IPS-NIHi7 (cell line): ENCODE measurements around the gene BARX1.
A peak's percentile ranks its signal among the peaks of the same experiment; 100 is the strongest.
"Not testable (repeated sequence)": the region's sequence is repeated elsewhere in the genome, so short reads cannot be mapped to it uniquely, and the experiment has no call there.

ENCODE experiments used
- DNase-seq: peaks from one replicate; pipeline ENCODE4 v3.0.0; 2012; ENCODE audit warnings: mixed read lengths; ENCODE audit errors: extremely low spot score

BARX1 gene

DNA sequence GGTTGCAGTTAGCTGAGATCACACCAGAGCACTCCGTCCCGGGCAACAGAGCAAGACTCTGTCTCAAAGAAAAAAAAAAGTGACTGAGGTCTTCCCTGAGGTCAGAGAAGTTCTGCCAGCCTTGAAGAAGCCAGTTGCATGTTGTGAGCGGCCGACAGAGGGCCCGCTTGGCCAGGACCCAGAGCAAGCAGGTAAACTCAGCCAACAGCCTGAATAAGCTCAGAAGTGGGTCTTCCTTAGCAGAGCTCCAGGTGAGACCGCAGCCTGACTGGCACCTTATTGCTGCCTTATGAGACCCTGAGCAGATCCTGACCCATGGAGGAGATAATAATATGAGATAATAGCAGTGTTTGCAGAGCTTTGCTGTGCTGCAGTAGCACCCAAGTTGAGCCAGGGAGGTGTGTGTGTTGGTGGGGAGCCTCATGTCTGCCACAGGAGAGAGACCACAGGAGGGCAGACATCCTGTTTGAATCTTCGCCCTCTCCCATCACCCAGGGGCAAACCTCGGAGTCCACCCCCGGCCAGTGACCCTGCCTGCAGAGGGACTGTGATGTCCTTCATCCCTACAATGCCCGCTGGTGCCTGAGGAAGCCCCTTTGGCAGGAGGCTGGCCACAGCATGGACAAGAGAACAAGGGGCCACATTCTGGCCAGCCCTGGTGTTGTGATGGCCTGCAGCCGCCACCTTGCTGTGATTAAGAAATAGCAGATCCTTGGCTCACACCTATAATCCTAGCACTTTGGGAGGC is 10.8 kb upstream of the BARX1 start:
- peak; percentile 53 for DNase-seq

DNA sequence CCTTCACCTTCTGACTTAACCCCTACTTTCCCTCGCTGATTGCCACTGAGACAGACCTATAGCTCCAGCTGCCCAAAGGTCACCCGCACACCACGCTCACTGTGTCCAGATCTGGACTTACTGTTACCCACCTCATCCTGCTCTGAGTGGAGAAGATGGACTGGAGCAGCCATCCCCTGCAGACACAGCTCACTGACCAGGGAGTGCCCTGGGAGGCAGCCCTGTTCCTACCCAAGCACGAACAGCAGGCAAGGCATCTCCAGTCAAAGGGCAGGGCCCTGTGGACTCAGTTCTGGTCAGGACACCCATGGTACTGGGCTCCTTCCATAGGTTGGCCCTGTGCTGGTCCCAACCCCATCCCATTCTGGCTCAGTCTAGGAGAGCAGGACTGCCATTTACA is 9.5 kb upstream of the BARX1 start:
- DNase-seq: no peak

DNA sequence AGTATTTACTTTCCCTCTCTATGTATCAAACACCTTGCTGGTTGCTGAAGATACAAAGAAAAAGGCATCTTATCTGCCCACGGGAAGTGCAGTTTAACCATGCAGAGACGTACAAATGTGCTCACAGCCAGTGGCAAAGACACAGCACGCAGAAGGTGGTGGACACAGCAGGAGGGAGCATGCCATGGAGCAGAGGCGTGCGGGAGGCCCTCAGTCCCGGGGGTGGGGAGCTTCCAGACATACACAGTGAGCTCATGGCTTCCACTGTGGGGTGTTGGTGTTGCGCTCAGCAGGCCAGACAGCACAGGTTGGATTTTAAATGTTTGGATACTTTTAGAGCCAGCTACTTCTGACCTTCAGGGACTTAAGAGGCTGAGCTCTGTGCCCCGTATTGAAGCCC is 8.8 kb upstream of the BARX1 start:
- no peak for DNase-seq

DNA sequence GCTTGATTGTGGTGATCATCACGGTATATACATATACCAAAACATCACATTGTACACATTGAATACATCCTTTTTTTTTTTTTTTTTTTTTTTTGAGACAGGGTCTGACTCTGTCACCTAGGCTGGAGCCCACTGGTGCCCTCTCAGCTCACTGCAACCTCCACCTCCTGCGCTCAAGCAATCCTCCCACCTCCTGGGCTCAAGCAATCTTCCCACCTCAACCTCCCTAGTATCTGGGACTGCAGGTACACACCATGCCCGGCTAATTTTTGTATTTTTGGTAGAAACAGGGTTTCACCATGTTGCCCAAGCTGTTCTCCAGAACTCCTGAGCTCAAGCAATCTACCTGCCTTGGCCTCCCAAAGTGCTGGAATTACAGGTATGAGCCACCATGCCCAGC is 8.3 kb upstream of the BARX1 start:
- not testable (repeated sequence) for DNase-seq

DNA sequence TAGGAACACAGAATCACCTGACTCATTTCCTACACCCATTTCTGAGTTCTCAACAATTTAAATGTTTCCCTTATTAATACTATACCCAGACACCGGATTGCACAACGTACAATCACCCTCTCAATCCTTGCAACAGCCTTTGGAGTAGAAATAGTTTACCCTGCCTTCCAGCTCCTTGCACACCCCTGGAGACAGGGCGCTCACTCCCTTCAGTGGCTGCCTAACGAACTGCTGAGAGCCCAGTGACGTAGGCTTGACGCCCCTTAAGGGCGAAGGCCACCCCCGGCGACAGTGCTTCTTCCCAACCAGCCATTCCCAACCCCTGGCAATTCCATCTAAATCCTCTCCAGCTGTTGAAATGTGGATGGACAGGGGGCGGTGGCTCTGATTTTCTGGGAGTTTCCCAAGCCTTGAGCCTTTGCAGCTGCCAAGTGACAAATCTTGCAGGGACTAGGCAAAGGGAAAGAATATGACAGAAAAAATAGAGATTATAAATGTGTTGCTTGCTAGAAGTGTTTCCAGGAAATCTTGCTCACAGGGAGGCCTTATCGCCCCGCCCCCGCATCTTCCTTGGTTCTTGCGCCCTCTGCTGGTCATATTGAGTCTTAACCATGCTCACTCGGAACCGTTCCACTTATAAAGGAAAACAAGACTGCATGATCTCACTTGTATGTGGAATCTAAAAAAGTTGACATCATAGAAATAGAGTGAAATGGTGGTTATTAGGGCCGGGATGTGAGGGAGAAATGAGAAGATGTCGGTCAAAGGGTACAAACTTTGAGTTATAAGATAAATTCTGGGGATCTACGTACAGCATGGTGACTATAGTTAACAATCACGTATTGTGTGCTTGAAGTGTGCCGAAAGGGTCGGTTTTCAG is 7.6 kb upstream of the BARX1 start:
- peak; percentile 73 for DNase-seq

DNA sequence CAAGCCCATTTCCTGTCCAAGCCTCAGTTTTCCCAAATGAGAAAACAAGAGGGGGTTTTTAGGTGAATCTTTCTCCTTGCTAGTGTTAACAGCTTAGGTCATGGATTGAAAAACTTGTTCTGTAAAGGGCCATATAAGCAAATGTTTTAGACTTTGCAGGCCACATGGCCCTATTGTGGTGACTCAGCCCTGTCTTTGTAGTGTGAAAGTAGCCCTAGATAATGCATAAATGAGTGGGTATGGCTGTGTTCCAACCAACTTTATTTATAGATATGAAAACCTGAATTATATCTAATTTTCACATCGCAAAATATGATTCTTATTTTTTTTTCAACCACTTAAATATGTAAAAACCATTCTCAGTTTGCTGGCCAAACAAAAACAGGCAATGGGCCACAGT is 6.9 kb upstream of the BARX1 start:
- no peak for DNase-seq

DNA sequence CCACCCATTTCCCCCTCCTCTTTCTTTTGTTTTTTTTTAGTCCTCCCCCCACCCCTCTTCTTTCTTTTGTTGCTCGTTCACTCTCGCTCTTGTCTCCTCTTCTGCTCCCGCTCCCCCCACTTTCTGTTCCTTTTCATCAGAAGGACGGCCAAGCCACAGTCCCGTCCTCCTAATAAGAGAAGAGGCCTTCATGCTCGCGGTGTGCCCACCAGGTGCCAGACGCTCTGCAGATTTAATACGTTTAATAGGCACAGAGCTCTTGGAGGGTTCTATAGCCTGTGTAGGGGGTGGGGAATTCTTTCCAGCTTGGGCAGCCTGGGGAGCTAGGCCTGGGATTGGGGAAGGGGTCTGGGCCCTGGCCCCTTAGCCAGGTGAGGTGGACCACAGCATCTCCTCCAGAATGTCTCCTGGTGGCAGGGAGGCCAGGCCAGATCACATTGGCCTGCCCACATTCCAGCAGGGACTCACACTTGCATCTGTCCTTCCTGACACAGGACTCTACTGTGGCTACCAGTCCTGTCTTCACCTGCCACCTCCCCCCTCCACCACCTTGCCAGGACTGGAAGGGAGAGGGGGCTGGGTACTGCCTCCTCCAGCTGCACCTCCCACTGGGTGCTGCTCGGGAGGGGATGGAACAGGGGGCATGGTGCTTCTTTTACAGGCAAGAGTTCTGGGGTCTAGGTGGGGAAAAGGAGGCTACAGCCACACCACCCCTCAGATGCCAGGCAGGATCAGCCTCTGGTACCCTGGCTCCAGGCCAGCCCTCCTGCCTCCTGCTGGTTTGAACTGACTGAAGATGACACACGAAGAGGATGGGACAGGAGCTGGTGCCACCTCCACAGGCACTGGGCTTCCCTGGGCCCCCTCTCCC is 6.1 kb upstream of the BARX1 start:
- DNase-seq: no peak

DNA sequence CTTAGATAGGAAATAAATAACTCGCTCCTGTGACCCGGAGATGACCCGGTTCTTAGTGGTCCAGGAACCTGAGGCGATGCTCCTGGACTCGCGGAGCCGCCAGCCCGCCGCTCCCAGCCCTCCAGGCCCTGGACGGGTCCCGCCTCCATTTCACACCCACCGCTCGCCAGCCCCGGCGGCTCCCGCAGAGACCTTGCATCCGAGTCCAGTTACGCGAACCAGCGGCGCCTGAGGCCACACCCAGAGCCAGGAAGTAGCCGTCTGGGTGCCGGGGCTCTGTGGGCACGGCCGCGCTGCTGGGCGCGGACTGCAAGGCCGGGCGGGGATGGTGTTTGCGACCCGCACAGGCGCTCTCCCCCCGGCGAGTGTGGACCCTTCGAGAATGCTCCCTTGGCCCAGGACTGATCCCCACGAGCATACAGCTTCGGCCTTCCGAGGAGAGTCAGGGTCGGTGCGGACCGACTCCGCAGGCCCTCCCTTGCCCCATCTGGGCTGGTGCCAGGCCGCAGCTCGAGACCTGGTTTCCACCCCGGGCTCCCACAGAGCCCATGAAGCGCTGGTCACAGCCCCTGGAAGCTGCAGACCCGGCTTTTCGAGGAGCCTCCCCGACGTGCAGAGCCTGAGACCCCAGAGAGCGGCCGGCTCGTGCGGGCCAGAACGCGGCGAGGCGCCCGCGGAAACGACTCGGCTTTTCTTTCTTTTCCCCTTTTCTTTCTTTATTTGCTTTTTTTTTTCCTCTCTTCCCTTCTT is 5.2 kb upstream of the BARX1 start:
- DNase-seq: no peak

DNA sequence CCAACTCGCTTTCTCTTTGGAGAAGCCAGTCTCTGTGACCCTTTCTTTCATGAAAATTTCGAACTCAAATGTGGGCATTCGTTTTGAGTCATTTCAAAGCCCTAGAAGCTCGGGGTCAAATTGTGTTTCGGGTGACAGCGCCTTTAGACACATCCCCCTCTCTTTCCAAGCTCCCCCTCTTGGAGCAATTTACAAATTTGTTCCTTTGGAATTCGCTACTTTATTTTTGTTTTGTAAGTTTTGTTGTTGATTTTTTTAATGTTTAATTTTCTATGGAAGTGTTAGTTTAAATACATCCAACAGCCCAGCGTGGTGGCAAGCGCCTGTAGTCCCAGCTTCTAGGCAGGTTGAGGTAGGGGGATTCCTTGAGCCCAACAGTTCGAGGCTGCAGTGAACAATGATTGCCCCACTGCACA is 4.6 kb upstream of the BARX1 start:
- DNase-seq: no peak

DNA sequence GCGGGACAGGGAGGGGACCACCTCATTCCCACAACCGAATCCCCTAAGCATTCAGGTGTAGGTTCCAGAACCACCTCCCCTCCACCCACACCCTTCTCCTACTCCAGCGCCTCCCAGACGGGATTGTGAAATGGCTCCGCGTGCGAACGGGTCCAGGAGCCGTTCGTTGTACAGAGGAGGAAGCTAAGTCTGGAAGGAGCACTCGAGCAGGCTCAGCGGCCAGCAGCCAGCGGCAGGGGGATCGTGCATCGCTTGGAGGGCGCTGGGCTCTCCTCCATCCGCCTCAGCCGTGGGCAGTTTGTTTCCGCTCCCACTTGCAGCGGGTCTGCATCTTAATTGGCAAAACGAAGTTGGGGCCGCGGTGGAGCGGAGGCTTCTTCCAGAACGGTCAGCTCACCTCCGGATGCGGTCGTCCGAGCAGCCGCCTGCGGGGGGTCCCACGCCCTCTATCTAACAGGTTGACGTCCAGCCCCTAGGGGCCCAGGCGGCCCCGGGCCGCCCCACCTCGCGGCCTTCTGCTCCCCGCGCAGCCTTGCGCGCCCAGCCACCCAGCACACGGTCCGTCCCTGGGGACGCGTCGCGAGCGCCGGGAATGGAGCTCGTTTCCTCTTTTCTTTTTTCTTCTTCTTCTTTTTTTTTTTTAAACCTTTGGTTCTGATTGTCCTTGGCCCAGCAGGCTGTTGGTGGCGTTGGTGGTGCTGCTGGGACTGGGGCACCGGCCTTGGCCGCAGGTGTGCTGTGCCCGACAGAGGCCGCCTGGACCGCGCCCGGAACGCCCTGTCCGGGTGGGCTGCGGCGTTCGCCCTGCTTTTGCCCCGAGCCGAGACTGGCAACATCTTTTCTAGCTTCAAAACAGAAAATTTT is 3.9 kb upstream of the BARX1 start:
- DNase-seq: no peak

DNA sequence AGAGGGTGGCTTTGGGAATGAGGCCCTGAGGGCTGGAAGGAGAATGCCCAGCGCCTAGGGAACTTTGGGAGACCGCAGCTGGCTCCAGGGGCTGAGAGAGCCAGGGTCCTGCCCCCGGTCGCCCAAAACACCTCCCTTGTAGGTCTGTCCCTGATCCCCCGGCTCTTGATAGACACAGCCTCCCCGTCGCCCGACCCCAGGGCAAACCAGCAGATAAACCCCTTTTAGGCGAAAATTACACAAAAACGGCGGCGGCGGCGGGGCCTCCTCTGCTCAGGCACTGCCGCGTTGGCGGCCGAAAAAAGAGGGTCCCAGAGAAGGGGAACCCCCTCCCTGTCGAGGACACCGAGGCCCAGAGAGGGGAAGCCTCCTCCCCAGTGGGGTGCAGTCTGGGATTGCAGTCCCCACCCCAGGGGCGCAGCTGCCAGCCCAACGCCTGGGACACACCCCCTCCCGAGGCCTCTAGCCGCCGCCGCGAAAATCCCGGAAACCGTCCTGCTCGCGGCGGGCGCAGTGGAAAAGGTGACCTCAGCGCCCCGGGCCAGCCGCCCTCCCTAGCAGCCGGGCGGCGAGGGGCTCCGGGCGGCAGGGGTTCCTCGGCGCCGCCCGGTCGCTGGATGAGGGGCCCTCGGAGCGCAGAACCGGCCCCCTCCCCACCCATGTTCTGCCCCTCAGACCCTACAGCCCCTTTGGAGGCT is 3.1 kb upstream of the BARX1 start:
- DNase-seq: no peak

DNA sequence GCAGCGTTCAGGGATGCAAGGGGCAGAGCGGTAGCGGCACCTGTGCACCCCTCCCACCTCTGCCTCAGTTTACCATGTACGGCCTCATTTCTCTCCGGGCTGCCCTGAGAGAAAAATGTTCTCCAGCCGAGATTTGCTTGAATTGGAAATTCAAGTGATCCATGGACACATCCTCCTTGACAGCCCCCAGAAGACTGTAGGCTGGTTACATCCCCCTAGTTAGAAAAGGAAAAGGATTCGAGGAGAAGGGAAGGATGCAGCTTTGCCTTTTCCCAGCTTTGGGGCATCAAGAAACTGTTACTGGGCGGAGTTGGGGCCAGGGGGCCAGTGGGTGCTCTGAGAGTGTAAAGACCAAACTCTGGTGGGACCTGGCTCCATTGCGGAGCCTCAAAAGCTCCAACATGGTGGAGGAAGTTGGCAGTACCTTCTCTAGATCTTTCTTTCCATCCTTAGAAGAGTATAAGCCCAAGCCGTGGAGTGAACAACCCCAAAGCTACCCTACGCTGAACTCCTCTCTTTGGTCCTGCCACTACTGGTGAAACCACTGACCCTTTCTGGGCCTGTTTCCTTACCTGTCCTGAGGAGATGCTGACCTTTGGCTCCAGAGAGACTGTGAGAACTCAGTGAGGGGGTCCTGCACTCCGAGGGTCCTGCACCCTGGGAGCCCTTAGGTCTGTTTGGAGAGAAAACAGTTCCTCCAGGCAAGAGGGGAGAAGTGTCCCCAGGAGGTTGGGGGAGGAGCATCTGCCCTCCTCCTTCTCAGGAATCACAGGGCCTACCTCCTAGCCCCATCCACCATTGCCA is 1.0 kb upstream of the BARX1 start:
- DNase-seq: no peak

DNA sequence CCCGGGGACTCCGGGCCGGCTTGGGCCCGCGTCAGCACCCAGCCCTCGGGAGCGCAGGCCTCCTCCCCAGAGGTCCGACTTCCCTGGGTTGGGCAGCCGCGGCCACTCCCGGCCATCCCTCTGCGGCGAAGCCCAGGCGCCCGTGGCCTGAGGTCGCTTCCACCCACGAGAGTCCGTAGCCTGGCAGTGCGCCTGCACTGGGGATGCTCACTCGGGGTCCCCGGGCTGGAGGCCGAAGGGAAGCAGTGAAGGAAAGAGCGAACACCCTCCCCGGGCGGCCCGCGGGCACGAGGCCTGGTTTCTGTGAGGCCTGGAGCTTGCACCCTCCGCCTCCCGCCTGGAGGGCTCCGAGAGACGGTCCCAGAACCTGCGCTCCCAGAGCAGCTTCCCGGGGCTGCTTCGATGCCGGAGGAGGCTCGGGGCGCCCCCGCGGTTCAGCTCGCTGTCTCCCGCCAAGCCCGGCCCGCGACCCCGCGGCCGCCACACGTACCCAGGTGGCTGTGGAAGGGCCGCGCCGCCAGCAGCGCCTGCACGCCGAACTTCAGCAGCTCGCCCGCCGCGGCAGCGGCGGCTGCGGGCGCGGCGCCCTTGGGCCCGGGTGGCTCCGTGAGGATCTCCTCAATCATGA is 607 bp downstream of the BARX1 start:
- no peak for DNase-seq

DNA sequence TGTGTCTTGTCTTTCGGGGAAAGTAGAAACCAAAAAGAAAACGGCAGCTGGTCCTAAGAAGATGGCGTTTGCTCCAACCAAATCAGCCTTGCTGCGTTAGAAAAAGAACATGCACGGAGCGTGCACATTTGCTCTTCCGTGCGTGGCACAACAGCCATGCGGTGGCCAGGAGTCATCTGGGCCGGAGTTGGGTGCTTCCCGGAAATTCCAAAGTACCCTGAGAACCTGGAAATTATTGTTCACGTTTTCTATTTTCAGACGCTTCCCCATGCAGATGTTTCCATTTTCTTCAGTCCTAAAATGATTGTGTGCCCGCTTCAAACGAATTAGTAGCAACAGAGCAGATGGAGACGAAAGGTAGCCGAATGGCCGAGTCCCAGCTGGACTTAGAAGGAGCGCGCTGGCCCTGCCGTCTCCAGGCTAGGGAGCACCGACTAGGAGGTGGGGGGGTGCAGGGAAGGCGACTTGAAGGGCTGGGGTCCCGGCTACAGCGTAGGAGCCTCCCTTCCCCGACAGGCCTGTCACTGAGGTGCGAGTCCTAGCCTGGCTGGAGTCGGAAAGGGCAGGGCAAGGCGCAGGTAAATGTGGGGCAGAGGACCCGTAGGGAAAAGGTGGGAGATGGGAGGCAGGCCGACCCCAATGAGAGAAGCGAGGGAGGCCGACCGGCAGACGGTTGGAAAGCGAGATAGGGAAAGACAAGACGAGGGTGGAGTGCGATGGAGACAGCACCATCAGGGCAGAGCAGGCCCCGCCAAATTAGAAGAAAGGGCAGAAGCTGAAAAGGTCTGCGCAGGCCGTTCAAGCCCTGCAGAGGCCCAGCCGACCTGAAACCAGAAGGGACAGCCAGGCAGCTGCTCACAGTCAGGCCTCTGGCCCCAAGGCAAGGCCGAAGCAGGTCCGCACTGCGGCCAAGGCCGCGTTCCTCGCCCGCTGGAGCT is 1.4 kb downstream of the BARX1 start:
- no peak for DNase-seq

DNA sequence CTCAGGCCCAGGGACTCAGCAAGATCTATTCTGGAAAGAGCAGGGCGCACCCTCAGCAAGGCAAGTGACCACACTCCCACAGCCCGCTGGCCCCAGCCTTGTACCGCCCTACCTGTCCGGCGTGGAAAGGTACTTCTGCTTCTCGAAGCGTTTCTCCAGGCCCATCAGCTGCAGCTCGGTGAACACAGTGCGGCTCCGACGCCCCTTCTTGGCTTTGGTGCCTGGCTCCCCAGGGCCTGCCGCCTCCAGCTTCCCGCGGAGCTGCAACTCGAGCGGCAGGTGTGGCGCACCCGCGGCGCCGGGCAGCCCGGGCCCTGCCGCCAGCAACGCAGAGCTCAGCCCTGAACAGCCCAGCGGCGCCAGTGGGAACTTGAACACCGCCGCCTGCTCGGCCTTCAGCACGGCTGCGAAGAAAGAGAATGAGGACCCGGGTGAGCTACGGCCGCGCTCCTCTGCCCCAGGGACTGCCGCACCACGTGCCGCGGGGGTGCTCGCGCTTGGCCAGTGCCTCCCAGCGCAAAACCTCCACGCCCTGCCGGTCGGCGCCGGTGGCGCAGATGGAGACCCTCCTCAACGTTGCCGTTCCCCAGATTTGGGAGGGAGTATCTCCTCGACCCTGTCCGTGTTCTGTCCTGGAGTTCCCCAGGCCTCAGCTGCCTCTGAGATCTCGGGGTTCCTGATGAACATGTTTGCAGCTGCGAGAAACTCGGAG is 2.2 kb downstream of the BARX1 start:
- no peak for DNase-seq

DNA sequence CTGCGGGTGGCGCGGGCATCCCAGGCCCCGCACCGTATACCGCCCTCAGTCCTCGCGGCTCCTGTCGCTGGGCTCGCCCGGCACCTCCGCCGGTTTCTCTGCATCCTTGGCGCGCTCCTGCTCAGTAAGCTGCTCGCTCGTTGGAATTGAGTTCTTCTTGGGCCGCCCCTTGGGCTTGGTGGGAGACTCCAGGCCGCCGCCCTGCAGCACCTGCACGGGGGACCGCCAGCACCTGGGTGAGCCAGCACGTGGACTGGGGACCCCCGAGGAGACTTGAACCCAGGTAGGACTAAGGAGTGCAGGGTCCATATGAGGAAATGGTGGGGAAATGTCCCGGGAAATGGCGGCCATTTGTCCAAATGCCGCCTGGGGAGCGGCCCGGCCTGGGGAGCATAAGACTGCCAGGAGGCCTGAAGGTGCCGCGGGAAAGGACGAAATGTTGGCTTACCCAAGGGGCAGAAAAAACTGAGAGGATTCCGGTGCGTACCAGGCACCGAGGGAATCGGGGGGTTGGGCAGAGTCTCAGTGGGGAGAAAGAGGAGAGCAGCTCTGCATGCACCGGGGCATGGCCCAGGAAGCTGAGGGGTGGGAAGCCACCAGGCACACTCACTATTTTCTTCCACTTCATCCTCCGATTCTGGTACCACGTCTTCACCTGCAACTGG is 2.9 kb downstream of the BARX1 start:
- DNase-seq: no peak
